H9 (cell line): ENCODE measurements around the gene GPC1. TPM values are rescaled to one million over a fixed set of nuclear protein-coding genes. Genes with fewer than 3 reads are reported as not detected.

Source experiments
- DNase-seq: peaks from one replicate; pipeline ENCODE4 v3.0.0-alpha.2; 2017
- H2AFZ ChIP-seq: one replicate; pipeline ENCODE4 v1.6.1; 2013; ENCODE audit warnings: mild to moderate bottlenecking, low read length, control low read depth, moderate library complexity
- H2AK5ac ChIP-seq: 2 replicates; pipeline ENCODE4 v1.6.1; 2013; ENCODE audit warnings: low read length, control low read depth, mixed read lengths; ENCODE audit not compliant: insufficient read length
- H2BK120ac ChIP-seq: one replicate; pipeline ENCODE4 v1.6.1; 2013; ENCODE audit warnings: low read depth, mild to moderate bottlenecking, low read length, control low read depth, inconsistent platforms; ENCODE audit not compliant: poor library complexity, severe bottlenecking
- H2BK12ac ChIP-seq: 2 replicates; pipeline ENCODE4 v1.6.1; 2013; ENCODE audit warnings: low read length, control low read depth, mixed read lengths, low read depth; ENCODE audit not compliant: insufficient read length
- H2BK15ac ChIP-seq: 2 replicates; pipeline ENCODE4 v1.6.1; 2013; ENCODE audit warnings: low read depth, low read length, control low read depth
- H2BK20ac ChIP-seq: one replicate; pipeline ENCODE4 v1.6.1; 2013; ENCODE audit warnings: low read depth, mild to moderate bottlenecking, low read length, control low read depth, inconsistent platforms; ENCODE audit not compliant: poor library complexity, severe bottlenecking
- H2BK5ac ChIP-seq: 2 replicates; pipeline ENCODE4 v1.6.1; 2013; ENCODE audit warnings: low read length, control low read depth, mixed read lengths; ENCODE audit not compliant: insufficient read length
- H3K14ac ChIP-seq: 2 replicates; pipeline ENCODE4 v1.6.1; 2013; ENCODE audit warnings: low read length, control low read depth; ENCODE audit not compliant: insufficient read depth
- H3K18ac ChIP-seq: 2 replicates; pipeline ENCODE4 v1.6.1; 2013; ENCODE audit warnings: low read depth, mild to moderate bottlenecking, mixed read lengths, low read length, control low read depth; ENCODE audit not compliant: insufficient read length
- H3K23ac ChIP-seq: 2 replicates; pipeline ENCODE4 v1.6.1; 2013; ENCODE audit warnings: low read length, control low read depth, mixed read lengths, low read depth; ENCODE audit not compliant: insufficient read length
- H3K23me2 ChIP-seq: 2 replicates; pipeline ENCODE4 v1.6.1; 2013; ENCODE audit warnings: low read depth, mild to moderate bottlenecking, mixed read lengths, low read length, control low read depth; ENCODE audit not compliant: insufficient read length, poor library complexity, severe bottlenecking
- H3K27ac ChIP-seq: 2 replicates; pipeline ENCODE4 v1.5.1; 2013; ENCODE audit warnings: low read length, control low read depth, mixed read lengths, low read depth; ENCODE audit not compliant: insufficient read length
- H3K27me3 ChIP-seq: 2 replicates; pipeline ENCODE4 v1.6.1; 2013; ENCODE audit warnings: low read length, control low read depth, inconsistent platforms; ENCODE audit not compliant: insufficient read depth
- H3K4ac ChIP-seq: 2 replicates; pipeline ENCODE4 v1.6.1; 2013; ENCODE audit warnings: low read depth, mild to moderate bottlenecking, control low read depth, inconsistent platforms, low read length, moderate library complexity
- H3K4me1 ChIP-seq: 2 replicates; pipeline ENCODE4 v1.6.1; 2013; ENCODE audit warnings: low read length, control low read depth, inconsistent platforms; ENCODE audit not compliant: insufficient read depth
- H3K4me2 ChIP-seq: 2 replicates; pipeline ENCODE4 v1.6.1; 2013; ENCODE audit warnings: low read length, control low read depth, mixed read lengths; ENCODE audit not compliant: insufficient read length, insufficient read depth
- H3K56ac ChIP-seq: 2 replicates; pipeline ENCODE4 v1.6.1; 2013; ENCODE audit warnings: low read depth, mild to moderate bottlenecking, mixed read lengths, low read length, control low read depth; ENCODE audit not compliant: insufficient read length
- H3K79me1 ChIP-seq: 2 replicates; pipeline ENCODE4 v1.6.1; 2013; ENCODE audit warnings: low read depth, mild to moderate bottlenecking, moderate library complexity, low read length, control low read depth, inconsistent platforms; ENCODE audit not compliant: insufficient read depth, poor library complexity, severe bottlenecking
- H3K79me2 ChIP-seq: 2 replicates; pipeline ENCODE4 v1.6.1; 2013; ENCODE audit warnings: low read length, control low read depth, inconsistent platforms; ENCODE audit not compliant: insufficient read depth
- H3K9ac ChIP-seq: 2 replicates; pipeline ENCODE4 v1.6.1; 2013; ENCODE audit warnings: low read length, control low read depth, mixed read lengths; ENCODE audit not compliant: insufficient read length; ENCODE audit errors: extremely low read depth
- H3K9me3 ChIP-seq: one replicate; pipeline ENCODE4 v1.6.1; 2013; ENCODE audit warnings: low read depth, low read length, inconsistent platforms; ENCODE audit not compliant: control insufficient read depth
- H3T11ph ChIP-seq: one replicate; pipeline ENCODE4 v1.6.1; 2013; ENCODE audit warnings: mild to moderate bottlenecking, low read length, control low read depth, inconsistent platforms
- H4K20me1 ChIP-seq: one replicate; pipeline ENCODE4 v1.6.1; 2013; ENCODE audit not compliant: control insufficient read depth, insufficient read length, insufficient read depth
- H4K5ac ChIP-seq: 2 replicates; pipeline ENCODE4 v1.6.1; 2013; ENCODE audit warnings: low read depth, mild to moderate bottlenecking, mixed read lengths, low read length, control low read depth; ENCODE audit not compliant: insufficient read length
- H4K8ac ChIP-seq: replicated peaks from 2 replicates; pipeline ENCODE4 v1.6.1; 2013; ENCODE audit warnings: low read length, control low read depth, mixed read lengths, low read depth; ENCODE audit not compliant: insufficient read length
- H4K91ac ChIP-seq: 2 replicates; pipeline ENCODE4 v1.6.1; 2013; ENCODE audit warnings: low read depth, mild to moderate bottlenecking, moderate library complexity, mixed read lengths, low read length, control low read depth; ENCODE audit not compliant: insufficient read length
- H3K27ac Mint-ChIP-seq, 3 experiments: 2 replicates in 2 of 3; 3 replicates in 1 of 3; pipeline ENCODE4 v1.8.0; 2020 to 2021; ENCODE audit warnings: mixed read lengths in 3 of 3, mild to moderate bottlenecking in 1 of 3, moderate library complexity in 1 of 3
- H3K27me3 Mint-ChIP-seq: 2 replicates; pipeline ENCODE4 v1.8.0; 2021; ENCODE audit warnings: low read depth, mild to moderate bottlenecking, moderate library complexity, mixed read lengths
- H3K36me3 Mint-ChIP-seq, 3 experiments: 2 replicates in 2 of 3; 3 replicates in 1 of 3; pipeline ENCODE4 v1.8.0; 2020 to 2021; ENCODE audit warnings: low read depth in 3 of 3, mixed read lengths in 3 of 3; ENCODE audit not compliant: insufficient read depth in 1 of 3
- H3K4me1 Mint-ChIP-seq, 2 experiments: 2 replicates each; pipeline ENCODE4 v1.8.0; 2020; ENCODE audit warnings: mixed read lengths in 2 of 2
- H3K4me3 Mint-ChIP-seq, 2 experiments: 2 replicates in 1 of 2; 3 replicates in 1 of 2; pipeline ENCODE4 v1.8.0; 2020 to 2021; ENCODE audit warnings: mild to moderate bottlenecking in 2 of 2, mixed read lengths in 2 of 2, moderate library complexity in 1 of 2
- H3K9me3 Mint-ChIP-seq, 2 experiments: 2 replicates in 1 of 2; 3 replicates in 1 of 2; pipeline ENCODE4 v1.8.0; 2020; ENCODE audit warnings: mild to moderate bottlenecking in 2 of 2, mixed read lengths in 2 of 2, moderate library complexity in 1 of 2
- CTCF ChIP-seq: fragments of 200-600 bp; sonication (generic); conservative IDR thresholded peaks from 3 replicates; pipeline ENCODE4 v1.8.0; 2021; ENCODE audit warnings: antibody characterized with exemption, mild to moderate bottlenecking
- WGBS: extraction: QIAGEN DNeasy Blood & Tissue Kit; methylation state at CpG from one replicate; pipeline ENCODE4 v1.1.7; 2013; ENCODE audit warnings: missing lambda C conversion rate, low lambda C conversion rate, mixed read lengths; ENCODE audit not compliant: insufficient read length; ENCODE audit errors: extremely low coverage; 5-methylcytosine and 5-hydroxymethylcytosine counted together
- total RNA-seq: library from RNA; stranded (reverse); gene quantifications from 2 replicates; pipeline ENCODE4 v1.2.1, GENCODE V29; 2021

Gene GPC1
- total RNA-seq, 1 experiment from 2014 or later = 39.4 TPM

- Mint-ChIP-seq H3K9me3 (peaks cover 34 to 39% of the 10 kb centered on the region in 2 experiments), H3K4me3 (no peak overlapping the region), H3K27me3 (peaks cover 8% of the 10 kb centered on the region), H3K4me1 (no peaks in the 10 kb centered on the region), H3K27ac (no peak overlapping the region), H3K36me3 (peaks cover 2 to 5% (median 3%) of the 10 kb centered on the region in 3 experiments; a peak in 5 of 7 replicates)
- no peak overlapping the region for H2BK20ac ChIP-seq
- no peak overlapping the region for H2AFZ ChIP-seq
- no peak overlapping the region for H3K23ac ChIP-seq
- no peaks in the 10 kb centered on the region for H3K79me1 ChIP-seq
- H4K20me1 ChIP-seq = no peaks in the 10 kb centered on the region
- no peaks in the 10 kb centered on the region for H3K4me1 ChIP-seq
- H3K27me3 ChIP-seq = no peaks in the 10 kb centered on the region
- no peak overlapping the region for H2AK5ac ChIP-seq
- no peak overlapping the region for H3K4me2 ChIP-seq
- no peak overlapping the region for H2BK12ac ChIP-seq
- no peak overlapping the region for H3K4ac ChIP-seq
- no peak overlapping the region for H4K8ac ChIP-seq
- no CpG with 5 or more reads among the region's 1 CpG for WGBS
- H2BK15ac ChIP-seq = no peak overlapping the region
- H2BK120ac ChIP-seq = no peak overlapping the region
- no peak overlapping the region for H4K5ac ChIP-seq
- H3K9me3 ChIP-seq = peaks cover 22% of the 10 kb centered on the region
- no peak for TF ChIP-seq CTCF
- no peak overlapping the region for H3K56ac ChIP-seq
- no peaks in the 10 kb centered on the region for H3K23me2 ChIP-seq
- no peak overlapping the region for H3K27ac ChIP-seq
- H3K79me2 ChIP-seq = no peaks in the 10 kb centered on the region
- no peak overlapping the region for H2BK5ac ChIP-seq
- no peak overlapping the region for H4K91ac ChIP-seq
- no peak overlapping the region for H3T11ph ChIP-seq
- no peak overlapping the region for H3K14ac ChIP-seq
- no peak overlapping the region for H3K9ac ChIP-seq
- DNase-seq = no peak
- no peak overlapping the region for H3K18ac ChIP-seq
Observed at GRCh38 chr2:240418311-240418710, 17.2 kb upstream of the GPC1 start.
